Psoas muscle (tissue), 8 donors: ENCODE data around the gene FNDC11. TPM values are rescaled to one million over a fixed set of nuclear protein-coding genes. Genes with fewer than 3 reads are reported as not detected.

Experiments used
- ATAC-seq, 4 donors: fragments of 200-7000 bp; cut with Tn5 transposase; one replicate each; pipeline ENCODE4 v1.9.1; 2020; ENCODE audit warnings: moderate library complexity in 3 of 4, mild to moderate bottlenecking in 2 of 4
- DNase-seq, 2 donors: peaks; one replicate each; pipeline ENCODE4 v3.0.0-alpha.2; 2020
- H3K27ac ChIP-seq: fragments of 200-600 bp; one replicate; pipeline ENCODE4 v1.8.0; 2022
- H3K27me3 ChIP-seq, 3 donors: fragments of 200-600 bp in 1 of 3; one replicate each; pipeline versions ENCODE4 v1.6.1 to v1.8.0; 2013 to 2022; ENCODE audit warnings: low read length in 2 of 3, mild to moderate bottlenecking in 2 of 3, moderate library complexity in 1 of 3; ENCODE audit not compliant: insufficient read depth in 3 of 3
- H3K36me3 ChIP-seq, 2 donors: fragments of 200-600 bp in 1 of 2; one replicate each; pipeline versions ENCODE4 v1.6.1 to v1.8.0; 2013 to 2022; ENCODE audit warnings: low read depth in 1 of 2, mild to moderate bottlenecking in 1 of 2, moderate library complexity in 1 of 2; ENCODE audit not compliant: insufficient read depth in 1 of 2
- H3K4me1 ChIP-seq: fragments of 200-600 bp; one replicate; pipeline ENCODE4 v1.8.0; 2022
- H3K4me3 ChIP-seq: fragments of 200-600 bp; one replicate; pipeline ENCODE4 v1.8.0; 2022; ENCODE audit warnings: mild to moderate bottlenecking
- H3K9me3 ChIP-seq: fragments of 200-600 bp; one replicate; pipeline ENCODE4 v1.8.0; 2022
- CTCF ChIP-seq: fragments of 200-600 bp; IDR thresholded peaks from one replicate; pipeline ENCODE4 v1.8.0; 2022; ENCODE audit warnings: antibody characterized with exemption
- WGBS, 3 donors: extraction: QIAGEN DNeasy Blood & Tissue Kit; methylation state at CpG; one replicate each; pipeline versions ENCODE4 v1.1.6 to v1.1.7; 2013; 5-methylcytosine and 5-hydroxymethylcytosine counted together
- intact Hi-C, 2 donors: fragments of 100-400 bp; cut with DNase I; formaldehyde crosslinking; loops; one replicate each; pipeline versions ENCODE4 v1.11.0 to v1.14.2; 2022
- polyA plus RNA-seq, 3 donors: library from polyadenylated mRNA; stranded (reverse); fragments of 200-250 nt; gene quantifications; one replicate each; pipeline ENCODE4 v1.2.3, GENCODE V29; 2013
- total RNA-seq, 4 donors: library from RNA; stranded (reverse); fragmentation: NEBNext Ultra II Directional in 2 of 4; extraction: Animal tissue kit (Norgen Biotek cat#: 25700) in 2 of 4; gene quantifications; one replicate each; pipeline versions ENCODE4 v1.2.1 to v1.2.4, GENCODE V29; 2021 to 2023
- donor health status: healthy with polysubstance abuse.
- donor health status: DM: no; HTN: no; CAD: no; lungs with moderate emphysema.
- donor health status: Bipolar disorder and iron deficiency.
- donor health status: healthy.
- donor health status: DM: yes; HTN: yes; CAD: no.
- donor health status: DM: no; HTN: no; CAD: no.
- donor health status: DM: no; HTN: no; CAD: no.
- donor health status: DM: yes; HTN: yes; CAD: no.

Gene FNDC11
- total and polyA plus RNA-seq, 7 donors = 0.07 to 0.14 (median 0.08) TPM; not detected in 4

DNA sequence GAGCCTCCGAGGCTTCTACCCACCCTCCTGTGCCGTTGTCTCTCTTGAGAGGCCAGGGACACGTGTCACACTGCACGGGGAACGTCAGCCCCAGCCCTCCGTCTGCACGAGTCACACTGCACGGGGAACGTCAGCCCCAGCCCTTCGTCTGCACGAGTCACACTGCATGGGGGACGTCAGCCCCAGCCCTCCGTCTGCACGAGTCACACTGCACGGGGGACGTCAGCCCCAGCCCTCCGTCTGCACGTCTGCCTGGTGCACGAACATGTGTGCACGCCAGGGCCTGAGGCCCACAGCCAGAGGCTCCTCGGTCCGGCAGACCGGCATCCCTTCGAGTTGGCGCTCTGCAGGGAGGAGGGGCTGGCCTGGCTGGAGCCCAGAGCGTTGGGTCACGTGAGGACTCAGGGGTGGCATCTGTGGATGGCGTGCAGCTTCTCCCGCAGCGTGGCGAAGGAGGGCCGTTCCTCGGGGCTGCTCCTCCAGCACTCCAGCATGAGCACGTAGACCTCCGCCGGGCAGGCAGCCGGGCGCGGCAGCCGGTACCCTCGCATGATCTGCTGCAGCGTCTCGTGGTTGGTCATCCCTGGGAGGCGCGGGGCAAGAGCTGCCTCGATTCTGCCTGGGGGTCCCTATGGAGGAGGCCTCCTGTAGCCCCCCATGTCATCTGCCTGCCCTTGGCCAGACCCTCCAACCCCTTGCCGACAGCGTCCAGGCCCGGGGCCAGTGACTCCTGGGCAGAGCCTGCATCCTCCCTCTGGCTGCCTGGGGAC, 13.4 kb upstream of the FNDC11 start:
- 44 to 58% (median 45%) methylated on average over 47 to 49 of the region's 49 CpGs for WGBS, 3 donors
- ATAC-seq (no peak), DNase-seq (no peak)
- no peak for TF ChIP-seq CTCF
- intact Hi-C loops = no loop called here
- no peaks in the 10 kb centered on the region for H3K36me3 ChIP-seq
- no peaks in the 10 kb centered on the region for H3K4me1 ChIP-seq
- no peak overlapping the region for H3K4me3 ChIP-seq
- peaks cover 0 to 27% (median 8%) of the 10 kb centered on the region in 3 donors for H3K27me3 ChIP-seq
- H3K27ac ChIP-seq = no peak overlapping the region
- H3K9me3 ChIP-seq = no peaks in the 10 kb centered on the region

- 86 to 91% (median 90%) methylated on average over 28 of the region's 28 CpGs for WGBS, 3 donors
- Histone ChIP-seq H3K4me1 (no peaks in the 10 kb centered on the region), H3K9me3 (no peaks in the 10 kb centered on the region), H3K27me3 (peaks cover 0 to 32% (median 5%) of the 10 kb centered on the region in 3 donors), H3K4me3 (no peak overlapping the region), H3K36me3 (no peaks in the 10 kb centered on the region), H3K27ac (no peak overlapping the region)
- DNase-seq = no peak
- TF ChIP-seq CTCF = no peak
- no peak for ATAC-seq
- intact Hi-C loops = no loop called here
Measured at GRCh38 chr20:63541371-63541770, 12.6 kb upstream of the FNDC11 start.

- intact Hi-C loops = no loop called here
- DNase-seq (no peak), ATAC-seq (no peak)
- no peak overlapping the region for H3K27ac ChIP-seq
- no peaks in the 10 kb centered on the region for H3K9me3 ChIP-seq
- H3K27me3 ChIP-seq = peaks cover 0 to 29% (median 0%) of the 10 kb centered on the region in 3 donors
- no peak for TF ChIP-seq CTCF
- H3K4me3 ChIP-seq = no peak overlapping the region
- H3K4me1 ChIP-seq = no peaks in the 10 kb centered on the region
- no peaks in the 10 kb centered on the region for H3K36me3 ChIP-seq
- 77 to 86% (median 82%) methylated on average over 31 to 36 of the region's 36 CpGs for WGBS, 3 donors
Measured at GRCh38 chr20:63542031-63542559, 11.9 kb upstream of the FNDC11 start.

DNA sequence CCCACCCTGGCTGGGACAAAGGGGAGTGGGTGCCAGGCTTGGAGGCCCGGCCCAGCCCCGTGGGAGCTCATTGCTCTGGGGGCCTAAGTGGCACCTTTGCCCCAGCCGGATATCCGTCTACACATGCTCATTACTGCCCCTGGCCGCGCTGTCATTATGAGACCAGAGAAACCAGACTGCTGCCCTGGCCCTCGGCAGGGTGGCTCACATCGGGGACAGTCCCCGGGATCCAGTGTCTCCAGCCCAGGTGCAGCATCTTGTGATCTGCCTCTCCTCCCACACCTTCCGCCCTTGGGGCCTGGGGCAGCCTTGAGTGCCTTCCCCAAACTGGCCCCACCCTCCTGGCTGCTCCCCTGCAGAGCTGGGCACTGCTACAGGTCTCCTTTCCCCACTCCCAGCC, 11.3 kb upstream of the FNDC11 start:
- peaks cover 0 to 30% (median 3%) of the 10 kb centered on the region in 3 donors for H3K27me3 ChIP-seq
- ATAC-seq = no peak
- no peaks in the 10 kb centered on the region for H3K36me3 ChIP-seq
- 83 to 88% (median 83%) methylated on average over 10 of the region's 10 CpGs for WGBS, 3 donors
- DNase-seq = no peak
- no peaks in the 10 kb centered on the region for H3K4me1 ChIP-seq
- intact Hi-C loops = no loop called here
- no peak for TF ChIP-seq CTCF
- H3K9me3 ChIP-seq = no peaks in the 10 kb centered on the region
- H3K27ac ChIP-seq = no peak overlapping the region
- H3K4me3 ChIP-seq = no peak overlapping the region
